SK-N-SH (cell line): ENCODE measurements around the gene OPA1. TPM values are rescaled to one million over a fixed set of nuclear protein-coding genes. Genes with fewer than 3 reads are reported as not detected.

Experiments
- CTCF ChIA-PET: fragments of 300-600, 350-600 bp; formaldehyde crosslinking; extraction: SDS; loops from one replicate; lab custom pipeline; 2021; lab: Yijun Ruan, JAX
- POLR2A ChIA-PET: fragments of 350-600 bp; sonication (Branson Sonifier 250); formaldehyde crosslinking; extraction: SDS; loops from one replicate; lab custom pipeline; 2020; ENCODE audit warnings: antibody characterized with exemption, inconsistent platforms; lab: Yijun Ruan, JAX
- DNase-seq: peaks from one replicate; pipeline ENCODE4 v3.0.0; 2012
- H2AFZ ChIP-seq: fragments of 200-600 bp; sonication (generic); 2 replicates; pipeline ENCODE4 v1.8.1; 2016; ENCODE audit warnings: antibody characterized with exemption, mild to moderate bottlenecking, low read depth
- H3F3A ChIP-seq: fragments of 200-600 bp; sonication (generic); replicated peaks from 2 replicates; pipeline ENCODE3; 2016; ENCODE audit warnings: antibody characterized with exemption, mild to moderate bottlenecking; ENCODE audit not compliant: insufficient read depth
- H3K27ac ChIP-seq, 2 experiments: fragments of 200-500 bp in 1 of 2; fragments of 200-600 bp in 1 of 2; sonication (Bioruptor generic) in 1 of 2; sonication (generic), shearing (Covaris generic) in 1 of 2; 2 replicates each; pipeline versions ENCODE4 v1.5.1 to v1.6.1; 2014 to 2016; ENCODE audit warnings: low read depth in 2 of 2, inconsistent platforms in 1 of 2, low read length in 1 of 2, mild to moderate bottlenecking in 1 of 2, mixed read lengths in 1 of 2
- H3K27me3 ChIP-seq: fragments of 200-600 bp; sonication (generic), shearing (Covaris generic); 2 replicates; pipeline ENCODE4 v1.6.1; 2016; ENCODE audit warnings: mixed run types; ENCODE audit not compliant: insufficient read depth
- H3K36me3 ChIP-seq, 2 experiments: fragments of 200-500 bp in 1 of 2; fragments of 200-600 bp in 1 of 2; sonication (Bioruptor generic) in 1 of 2; sonication (generic) in 1 of 2; replicated peaks in 1 of 2; 2 replicates each; pipeline versions ENCODE3 to v1.5.1; 2014 to 2016; ENCODE audit warnings: low read length in 1 of 2, mild to moderate bottlenecking in 1 of 2; ENCODE audit not compliant: insufficient read depth in 2 of 2, control insufficient read depth in 1 of 2
- H3K4me1 ChIP-seq, 2 experiments: fragments of 200-500 bp in 1 of 2; fragments of 200-600 bp in 1 of 2; sonication (Bioruptor generic) in 1 of 2; sonication (generic), shearing (Covaris generic) in 1 of 2; 2 replicates each; pipeline versions ENCODE4 v1.5.1 to v1.6.1; 2014 to 2016; ENCODE audit warnings: low read depth in 1 of 2, low read length in 1 of 2, mixed run types in 1 of 2; ENCODE audit not compliant: insufficient read depth in 2 of 2, control insufficient read depth in 1 of 2
- H3K4me2 ChIP-seq: fragments of 200-600 bp; sonication (generic), shearing (Covaris generic); 2 replicates; pipeline ENCODE4 v1.6.1; 2017; ENCODE audit warnings: mixed run types
- H3K4me3 ChIP-seq, 2 experiments: fragments of 200-500 bp in 1 of 2; fragments of 200-600 bp in 1 of 2; sonication (Bioruptor generic) in 1 of 2; sonication (generic), shearing (Covaris generic) in 1 of 2; 2 replicates each; pipeline versions ENCODE4 v1.5.1 to v1.8.1; 2014 to 2016; ENCODE audit warnings: low read depth in 2 of 2, inconsistent platforms in 1 of 2, low read length in 1 of 2, mild to moderate bottlenecking in 1 of 2, mixed read lengths in 1 of 2, moderate library complexity in 1 of 2
- H3K79me2 ChIP-seq: fragments of 200-600 bp; sonication (generic); 2 replicates; pipeline ENCODE4 v1.8.1; 2017; ENCODE audit warnings: mild to moderate bottlenecking; ENCODE audit not compliant: insufficient read depth
- H3K9ac ChIP-seq: fragments of 200-600 bp; sonication (generic); 2 replicates; pipeline ENCODE4 v1.6.1; 2017; ENCODE audit warnings: mixed run types
- H3K9me2 ChIP-seq: fragments of 200-600 bp; sonication (generic); 2 replicates; pipeline ENCODE4 v1.6.1; 2017; ENCODE audit warnings: mixed run types
- H3K9me3 ChIP-seq: fragments of 200-600 bp; sonication (generic); 2 replicates; pipeline ENCODE4 v1.6.1; 2017; ENCODE audit warnings: mixed run types, mild to moderate bottlenecking, moderate library complexity
- H4K20me1 ChIP-seq: fragments of 200-600 bp; sonication (generic); 2 replicates; pipeline ENCODE4 v1.6.1; 2017; ENCODE audit warnings: mild to moderate bottlenecking, mixed run types; ENCODE audit not compliant: insufficient read depth
- EP300 ChIP-seq, 2 experiments: IDR thresholded peaks; 2 replicates each; pipeline versions ENCODE4 v1.4.0 to v1.6.1; 2012; ENCODE audit warnings: borderline replicate concordance in 1 of 2, low read depth in 1 of 2, low read length in 1 of 2
- GATA2 ChIP-seq: sonication (generic); formaldehyde crosslinking; IDR thresholded peaks from 2 replicates; pipeline ENCODE4 v1.5.0; 2020; ENCODE audit warnings: mild to moderate bottlenecking, missing genetic modification reagents
- IRF3 ChIP-seq: fragments of 150-350 bp; IDR thresholded peaks from 2 replicates; pipeline ENCODE4 v1.6.1; 2016; ENCODE audit warnings: mild to moderate bottlenecking, low read depth, low read length
- MAX ChIP-seq: IDR thresholded peaks from 2 replicates; pipeline ENCODE4 v1.4.0; 2012; ENCODE audit warnings: low read depth
- MEF2A ChIP-seq: IDR thresholded peaks from 2 replicates; pipeline ENCODE4 v1.4.0; 2012; ENCODE audit warnings: low read depth, borderline replicate concordance
- PBX3 ChIP-seq: IDR thresholded peaks from 2 replicates; pipeline ENCODE4; 2012
- POLR2AphosphoS5 ChIP-seq: IDR thresholded peaks from 2 replicates; pipeline ENCODE4 v1.6.1; 2012; ENCODE audit warnings: low read depth, low read length
- RAD21 ChIP-seq: IDR thresholded peaks from 2 replicates; pipeline ENCODE4 v1.6.1; 2012; ENCODE audit warnings: mild to moderate bottlenecking, low read length
- REST ChIP-seq: IDR thresholded peaks from 2 replicates; pipeline ENCODE4 v1.6.1; 2012; ENCODE audit warnings: mild to moderate bottlenecking, low read depth, low read length, moderate library complexity
- RXRA ChIP-seq: IDR thresholded peaks from 2 replicates; pipeline ENCODE4 v1.4.0; 2012; ENCODE audit warnings: low read depth, mild to moderate bottlenecking, borderline replicate concordance
- SMC3 ChIP-seq: IDR thresholded peaks from 2 replicates; pipeline ENCODE4 v1.6.1; 2012; ENCODE audit warnings: low read depth, low read length, improper control_type of control experiment
- TAF1 ChIP-seq: IDR thresholded peaks from 2 replicates; pipeline ENCODE4 v1.6.1; 2012; ENCODE audit warnings: low read depth, mild to moderate bottlenecking, low read length, moderate library complexity, borderline replicate concordance
- YY1 ChIP-seq: IDR thresholded peaks from 2 replicates; pipeline ENCODE4 v1.4.0; 2012; ENCODE audit warnings: low read depth, mild to moderate bottlenecking
- ZBTB33 ChIP-seq: IDR thresholded peaks from 2 replicates; pipeline ENCODE4 v1.4.0; 2012; ENCODE audit warnings: low read depth, borderline replicate concordance
- polyA plus RNA-seq, 3 experiments: library from polyadenylated mRNA; depleted of rRNA; stranded (reverse); fragments of >200 nt; gene quantifications; 2 replicates each; pipeline ENCODE4 v1.2.3, GENCODE V29; 2012

The OPA1 gene
- polyA plus RNA-seq, 1 of the 3 experiments (the other 2 are of a cell fraction): 11.4 TPM

GRCh38 chr3:193546129-193546528, 46.9 kb upstream of the OPA1 start:
- Histone ChIP-seq H3F3A (no peaks in the 10 kb centered on the region), H3K79me2 (no peaks in the 10 kb centered on the region), H3K36me3 (no peaks in the 10 kb centered on the region), H3K9me3 (no peaks in the 10 kb centered on the region), H3K9ac (no peak overlapping the region), H3K27me3 (no peaks in the 10 kb centered on the region), H2AFZ (no peak overlapping the region), H3K9me2 (no peaks in the 10 kb centered on the region), H3K4me2 (no peak overlapping the region), H3K4me3 (no peak overlapping the region), H3K4me1 (no peaks in the 10 kb centered on the region), H3K27ac (no peak overlapping the region), H4K20me1 (no peaks in the 10 kb centered on the region)
- TF ChIP-seq ZBTB33 (no peak), RXRA (no peak), POLR2AphosphoS5 (no peak), MAX (no peak), MEF2A (no peak), IRF3 (no peak), PBX3 (no peak), RAD21 (no peak), TAF1 (no peak), REST (no peak), YY1 (no peak), EP300 (IDR thresholded peaks at IDR 0.05; ENCODE audit: borderline replicate concordance in 1 of 2, low read depth in 1 of 2, low read length in 1 of 2) (no peak), GATA2 (no peak), SMC3 (no peak)
- no peak for DNase-seq
- ChIA-PET CTCF (no interaction called here), POLR2A (no interaction called here)
